Vagina (tissue), 2 donors: ENCODE measurements around the gene MYO1D. TPM values are rescaled to one million over a fixed set of nuclear protein-coding genes. Genes with fewer than 3 reads are reported as not detected.

Source experiments
- DNase-seq, 2 donors: peaks; one replicate each; pipeline ENCODE4 v3.0.0-alpha.2; 2017; ENCODE audit errors: extremely low spot score in 2 of 2
- H3K27ac ChIP-seq: fragments of 200-600 bp; sonication (generic); one replicate; pipeline ENCODE4 v1.5.1; 2019
- H3K27me3 ChIP-seq: fragments of 200-600 bp; sonication (generic); one replicate; pipeline ENCODE4 v1.5.1; 2019
- H3K36me3 ChIP-seq, 2 donors: fragments of 200-600 bp; sonication (generic); one replicate each; pipeline ENCODE4 v1.5.1; 2017 to 2019
- H3K4me1 ChIP-seq: fragments of 200-600 bp; sonication (generic); one replicate; pipeline ENCODE4 v1.5.1; 2019
- H3K4me3 ChIP-seq, 2 donors: fragments of 200-600 bp; sonication (generic); 1 replicate in 1 of 2; 2 replicates in 1 of 2; pipeline ENCODE4 v1.5.1; 2016 to 2019
- H3K9me3 ChIP-seq: fragments of 200-600 bp; sonication (generic); one replicate; pipeline ENCODE4 v1.5.1; 2019
- CTCF ChIP-seq, 3 experiments: fragments of 450-650 bp in 2 of 3; fragments of 200-600 bp in 1 of 3; sonication (generic) in 1 of 3; IDR thresholded peaks; one replicate each; pipeline ENCODE4 v1.5.1; 2017 to 2019; ENCODE audit warnings: antibody characterized with exemption in 3 of 3, mild to moderate bottlenecking in 2 of 3, moderate library complexity in 2 of 3
- POLR2A ChIP-seq, 2 donors: fragments of 450-650 bp; IDR thresholded peaks; one replicate each; pipeline ENCODE4 v1.6.1; 2017; ENCODE audit warnings: antibody characterized with exemption in 2 of 2, mild to moderate bottlenecking in 2 of 2, moderate library complexity in 2 of 2
- POLR2AphosphoS5 ChIP-seq, 2 donors: sonication (generic); formaldehyde crosslinking; IDR thresholded peaks; one replicate each; pipeline ENCODE4 v1.9.0; 2017; ENCODE audit warnings: antibody characterized with exemption in 2 of 2, mild to moderate bottlenecking in 2 of 2, low read depth in 1 of 2; ENCODE audit not compliant: insufficient read depth in 1 of 2
- intact Hi-C: fragments of 100-400 bp; cut with DNase I; formaldehyde crosslinking; loops from one replicate; pipeline ENCODE4 v1.15.1; 2023
- total RNA-seq: library from RNA; depleted of rRNA; stranded (reverse); fragments of >200 nt; gene quantifications from one replicate; pipeline ENCODE4 v1.2.3, GENCODE V29; 2016

The MYO1D gene
- total RNA-seq, 1 donor from 2014 or later: 44.7 TPM

- peaks cover 14% of the 10 kb centered on the region for H3K4me1 ChIP-seq
- no peaks in the 10 kb centered on the region for H3K27me3 ChIP-seq
- no peak for TF ChIP-seq POLR2A (IDR thresholded peaks at IDR 0.05)
- no peak for TF ChIP-seq POLR2AphosphoS5 (IDR thresholded peaks at IDR 0.05; ENCODE audit: insufficient read depth in 1 of 2, low read depth in 1 of 2)
- TF ChIP-seq CTCF (IDR thresholded peaks at IDR 0.05): no peak
- H3K27ac ChIP-seq: no peak overlapping the region
- H3K9me3 ChIP-seq: no peaks in the 10 kb centered on the region
- intact Hi-C loops: no loop called here
- DNase-seq: no peak
- no peak overlapping the region for H3K4me3 ChIP-seq
- no peaks in the 10 kb centered on the region for H3K36me3 ChIP-seq
Observed at GRCh38 chr17:32801193-32801592, 75.7 kb downstream of the MYO1D start.

DNA sequence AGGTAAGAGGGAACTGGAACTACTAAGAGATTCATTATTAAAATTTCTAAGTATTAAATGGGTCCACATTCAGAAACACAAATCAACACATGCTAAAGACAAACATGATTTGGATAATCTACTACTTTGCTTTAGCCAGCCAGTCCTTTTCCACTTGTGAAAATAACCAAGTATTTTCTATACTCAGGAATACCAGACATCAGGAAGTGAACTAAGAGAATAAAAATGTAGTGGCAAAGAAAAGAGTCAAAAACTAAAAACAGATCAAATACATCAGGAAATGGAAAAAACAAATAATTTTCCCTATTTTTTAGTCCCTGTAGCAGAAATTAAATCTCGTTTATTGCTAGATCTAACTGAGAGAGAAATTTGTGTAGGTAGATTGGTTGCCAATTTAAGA is 78.0 kb downstream of the MYO1D start:
- no peaks in the 10 kb centered on the region for H3K9me3 ChIP-seq
- intact Hi-C loops: loop anchor here (5.0 kb wide), 1 partner anchor 78 kb away; the partner anchor contains the start of gene MYO1D
- no peaks in the 10 kb centered on the region for H3K36me3 ChIP-seq
- no peak for TF ChIP-seq POLR2A (IDR thresholded peaks at IDR 0.05)
- TF ChIP-seq POLR2AphosphoS5 (IDR thresholded peaks at IDR 0.05; ENCODE audit: insufficient read depth in 1 of 2, low read depth in 1 of 2): no peak
- no peak for TF ChIP-seq CTCF (IDR thresholded peaks at IDR 0.05)
- no peak overlapping the region for H3K27ac ChIP-seq
- no peaks in the 10 kb centered on the region for H3K4me1 ChIP-seq
- no peaks in the 10 kb centered on the region for H3K27me3 ChIP-seq
- DNase-seq: no peak
- no peak overlapping the region for H3K4me3 ChIP-seq

GRCh38 chr17:32795339-32795979 is 81.5 kb downstream of the MYO1D start:
- Histone ChIP-seq H3K4me1 (no peaks in the 10 kb centered on the region), H3K27ac (no peak overlapping the region), H3K4me3 (no peak overlapping the region), H3K27me3 (no peaks in the 10 kb centered on the region), H3K36me3 (no peaks in the 10 kb centered on the region), H3K9me3 (no peaks in the 10 kb centered on the region)
- intact Hi-C loops: loop anchor here (5.0 kb wide), 1 partner anchor 82 kb away; the partner anchor contains the start of gene MYO1D
- no peak for TF ChIP-seq POLR2A (IDR thresholded peaks at IDR 0.05)
- no peak for TF ChIP-seq POLR2AphosphoS5 (IDR thresholded peaks at IDR 0.05; ENCODE audit: insufficient read depth in 1 of 2, low read depth in 1 of 2)
- no peak for TF ChIP-seq CTCF (IDR thresholded peaks at IDR 0.05)
- DNase-seq: no peak

- Histone ChIP-seq H3K4me1 (no peaks in the 10 kb centered on the region), H3K27me3 (no peaks in the 10 kb centered on the region), H3K9me3 (no peaks in the 10 kb centered on the region), H3K4me3 (no peak overlapping the region), H3K27ac (no peak overlapping the region), H3K36me3 (no peaks in the 10 kb centered on the region)
- intact Hi-C loops: loop anchor here (5.0 kb wide), 1 partner anchor 83 kb away; the partner anchor contains the start of gene MYO1D
- TF ChIP-seq POLR2A (IDR thresholded peaks at IDR 0.05) (no peak), POLR2AphosphoS5 (IDR thresholded peaks at IDR 0.05; ENCODE audit: insufficient read depth in 1 of 2, low read depth in 1 of 2) (no peak), CTCF (IDR thresholded peaks at IDR 0.05) (no peak)
- DNase-seq: no peak
Observed at GRCh38 chr17:32794533-32795246, 82.2 kb downstream of the MYO1D start.

DNA sequence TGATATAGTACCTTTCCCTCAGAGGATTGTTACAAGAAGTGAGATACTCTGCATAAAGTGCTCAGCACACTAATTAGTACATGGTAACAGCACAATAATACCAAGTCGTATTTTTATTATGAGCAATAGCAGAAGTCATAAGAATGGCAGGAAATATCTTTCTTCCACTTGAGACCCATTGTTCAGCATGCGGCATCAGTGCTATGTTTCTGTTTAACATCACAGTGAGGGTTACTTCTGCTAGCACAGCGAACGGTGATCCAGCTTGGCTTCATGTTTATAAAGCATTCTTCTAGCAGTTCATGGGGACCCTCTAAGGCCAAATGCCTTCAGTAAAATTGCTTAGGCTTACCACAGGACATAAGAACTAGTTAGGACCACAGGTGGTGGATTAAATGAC is 83.1 kb downstream of the MYO1D start:
- H3K27me3 ChIP-seq: no peaks in the 10 kb centered on the region
- H3K36me3 ChIP-seq: no peaks in the 10 kb centered on the region
- no peak overlapping the region for H3K4me3 ChIP-seq
- TF ChIP-seq POLR2A (IDR thresholded peaks at IDR 0.05) (no peak), POLR2AphosphoS5 (IDR thresholded peaks at IDR 0.05; ENCODE audit: insufficient read depth in 1 of 2, low read depth in 1 of 2) (no peak), CTCF (IDR thresholded peaks at IDR 0.05) (no peak)
- DNase-seq: no peak
- no peak overlapping the region for H3K27ac ChIP-seq
- no peaks in the 10 kb centered on the region for H3K4me1 ChIP-seq
- H3K9me3 ChIP-seq: no peaks in the 10 kb centered on the region
- intact Hi-C loops: no loop called here
